K562 treated with DMSO at 1 percent for 4 hours (cell line): ENCODE results near the gene ASIP. TPM values are rescaled to one million over a fixed set of nuclear protein-coding genes. Genes with fewer than 3 reads are reported as not detected.

Experiments used
- total RNA-seq: library from RNA; unstranded; fragments of 300-600 nt; gene quantifications from 2 replicates; pipeline ENCODE4 v1.2.3, GENCODE V29; 2022; ENCODE audit not compliant: insufficient read depth

Gene ASIP
- total RNA-seq: not detected in 2 replicates

GRCh38 chr20:34240693-34241615 lies at the start of gene ASIP:
Gene ASIP (plus strand): TSS chr20:34241423. CDS start chr20:34260375, 18,952 bp downstream.

GRCh38 chr20:34302723-34303533 lies 61.7 kb downstream of the ASIP start, which contains the start of gene AHCY:
Gene AHCY (minus strand): TSS chr20:34303355. CDS start chr20:34303270, 85 bp downstream.

Other genes with a start within 250 kb of the ASIP start
- 218 and 247 TPM in 2 replicates for gene RALY, start 247.5 kb upstream of the ASIP start, total RNA-seq
- gene EIF2S2, start 129.2 kb upstream of the ASIP start, total RNA-seq: 134 and 146 TPM in 2 replicates
- 274 and 281 TPM in 2 replicates for gene AHCY, start 61.9 kb downstream of the ASIP start, total RNA-seq
- gene ITCH, start 121.8 kb downstream of the ASIP start, total RNA-seq: 11.5 and 20.3 TPM in 2 replicates